HepG2 (cell line): ENCODE results near the gene CPLANE2. TPM values are rescaled to one million over a fixed set of nuclear protein-coding genes. Genes with fewer than 3 reads are reported as not detected.

Experiments
- CC2D1A ChIP-seq: sonication (generic); formaldehyde crosslinking; IDR thresholded peaks from 2 replicates; pipeline ENCODE4 v1.8.1; 2023; ENCODE audit warnings: mild to moderate bottlenecking, missing genetic modification reagents
- NKX3-1 ChIP-seq: sonication (generic); formaldehyde crosslinking; IDR thresholded peaks from 2 replicates; pipeline ENCODE4 v1.5.0; 2020; ENCODE audit warnings: missing genetic modification reagents
- SATB2 ChIP-seq: sonication (generic); formaldehyde crosslinking; IDR thresholded peaks from 2 replicates; pipeline ENCODE4 v1.5.0; 2020; ENCODE audit warnings: missing genetic modification reagents
- SCMH1 ChIP-seq: sonication (generic); formaldehyde crosslinking; IDR thresholded peaks from 2 replicates; pipeline ENCODE4 v1.9.0; 2021; ENCODE audit warnings: missing genetic modification reagents, mild to moderate bottlenecking, borderline replicate concordance
- SIX1 ChIP-seq: sonication (generic); formaldehyde crosslinking; IDR thresholded peaks from 2 replicates; pipeline ENCODE4 v1.4.0; 2020; ENCODE audit warnings: missing genetic modification reagents, borderline replicate concordance
- SP4 ChIP-seq: sonication (generic); formaldehyde crosslinking; IDR thresholded peaks from 2 replicates; pipeline ENCODE4 v1.8.1; 2023; ENCODE audit warnings: mild to moderate bottlenecking, missing genetic modification reagents
- YY1 ChIP-seq: IDR thresholded peaks from 2 replicates; pipeline ENCODE4 v1.6.1; 2011; ENCODE audit warnings: low read length, low read depth, moderate library complexity, mild to moderate bottlenecking; ENCODE audit not compliant: insufficient read depth, insufficient replicate concordance
- ZNF224 ChIP-seq: sonication (generic); formaldehyde crosslinking; IDR thresholded peaks from 2 replicates; pipeline ENCODE4 v1.5.0; 2020; ENCODE audit warnings: mild to moderate bottlenecking, missing genetic modification reagents
- ZNF749 ChIP-seq: sonication (generic); formaldehyde crosslinking; IDR thresholded peaks from 2 replicates; pipeline ENCODE4 v1.8.0; 2022; ENCODE audit warnings: mild to moderate bottlenecking, missing genetic modification reagents, moderate library complexity, borderline replicate concordance
- ZNF777 ChIP-seq: sonication (generic); formaldehyde crosslinking; IDR thresholded peaks from 2 replicates; pipeline ENCODE4 v1.4.0; 2020; ENCODE audit warnings: missing genetic modification reagents
- ZNF839 ChIP-seq: sonication (generic); formaldehyde crosslinking; IDR thresholded peaks from 2 replicates; pipeline ENCODE4 v1.4.0; 2020; ENCODE audit warnings: missing genetic modification reagents, mild to moderate bottlenecking, borderline replicate concordance
- ZNF850 ChIP-seq: sonication (generic); formaldehyde crosslinking; conservative IDR thresholded peaks from 2 replicates; pipeline ENCODE4 v1.9.0; 2021; ENCODE audit warnings: mild to moderate bottlenecking, missing genetic modification reagents
- ZSCAN12 ChIP-seq: sonication (generic); formaldehyde crosslinking; IDR thresholded peaks from 2 replicates; pipeline ENCODE4 v1.9.0; 2021; ENCODE audit warnings: mild to moderate bottlenecking, missing genetic modification reagents
- ZSCAN31 ChIP-seq: sonication (generic); formaldehyde crosslinking; IDR thresholded peaks from 2 replicates; pipeline ENCODE4 v1.5.0; 2020; ENCODE audit warnings: low read depth, mild to moderate bottlenecking, missing genetic modification reagents
- polyA plus RNA-seq, 8 experiments: library from polyadenylated mRNA; depleted of rRNA in 3 of 8; stranded (reverse) in 7 of 8; unstranded in 1 of 8; fragments of >200 nt; fragmentation: Illumina TruSeq in 4 of 8; extraction: Trizol in 4 of 8; gene quantifications; 2 replicates each; pipeline versions ENCODE4 v1.2.1 to v1.2.3, GENCODE V29; 2011 to 2016; ENCODE audit warnings: low read depth in 4 of 8, missing spikeins in 1 of 8, mixed read lengths in 1 of 8; ENCODE audit not compliant: insufficient read depth in 1 of 8
- total RNA-seq, 5 experiments: library from RNA; depleted of rRNA; stranded (reverse); fragments of >200 nt; fragmentation: Illumina TruSeq; extraction: Trizol; gene quantifications; 2 replicates each; pipeline ENCODE4 v1.2.3, GENCODE V29; 2016; ENCODE audit warnings: low read depth in 1 of 5
- TF ChIP-seq, protein P1 (sequence below): sonication (generic); formaldehyde crosslinking; IDR thresholded peaks from 2 replicates; pipeline ENCODE4 v1.4.0; 2020; ENCODE audit warnings: missing genetic modification reagents, borderline replicate concordance
- TF ChIP-seq, protein P2 (sequence below), 2 experiments: sonication (generic) in 1 of 2; formaldehyde crosslinking in 1 of 2; IDR thresholded peaks; 2 replicates each; pipeline versions ENCODE4 v1.6.1 to v1.9.0; 2014 to 2022; ENCODE audit warnings: antibody characterized with exemption in 1 of 2, borderline replicate concordance in 1 of 2, inconsistent platforms in 1 of 2, low read depth in 1 of 2, missing genetic modification reagents in 1 of 2
- TF ChIP-seq, protein P3 (sequence below): sonication (generic); formaldehyde crosslinking; conservative IDR thresholded peaks from 2 replicates; pipeline ENCODE4 v1.8.0; 2022; ENCODE audit warnings: missing genetic modification reagents

Gene CPLANE2
- total and polyA plus RNA-seq, 2 of the 13 experiments (the other 11 are each of a cell fraction or from before 2014, with no cell fraction given) = 0.29 to 1.6 TPM

DNA sequence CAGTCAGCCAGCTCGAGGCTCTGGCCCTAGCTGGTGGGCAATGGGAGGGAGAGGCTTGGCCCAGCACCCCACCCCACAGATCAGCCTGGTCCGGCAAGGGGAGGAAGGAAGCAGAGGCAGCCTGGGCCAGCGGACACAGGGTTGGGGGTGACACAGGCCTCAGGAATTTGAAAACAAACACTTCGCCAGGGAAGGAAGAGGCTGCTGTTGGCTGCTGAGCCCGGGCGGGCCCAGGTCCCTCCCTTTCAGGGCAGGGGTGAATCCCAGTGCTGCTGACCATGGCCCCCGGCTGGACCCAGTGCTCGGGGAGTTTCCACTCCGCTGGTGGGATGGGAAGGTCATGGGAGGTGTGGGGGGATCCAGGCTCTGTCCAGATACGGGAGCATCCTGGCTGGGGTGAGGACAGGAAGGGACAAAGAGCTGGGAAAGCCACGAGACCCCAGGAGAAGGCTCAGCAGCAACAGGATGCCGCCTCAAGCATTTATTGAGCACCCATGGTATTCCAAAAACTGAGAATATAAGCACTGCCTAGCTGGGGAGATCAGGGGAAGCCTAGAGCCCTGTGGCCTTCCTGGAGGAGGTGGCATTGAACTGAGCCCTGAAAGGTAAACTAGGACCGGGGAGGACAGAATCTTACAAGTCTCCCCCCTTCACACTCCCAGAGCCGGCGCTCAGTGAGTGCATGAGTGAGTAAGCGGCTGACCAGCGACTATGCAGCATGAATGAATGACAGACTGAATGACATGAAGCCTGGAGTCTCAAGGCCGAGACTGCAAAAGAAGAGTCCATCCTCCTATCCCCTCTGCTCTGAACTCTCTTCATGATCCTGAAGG, 54.9 kb downstream of the CPLANE2 start (continued):
- TF ChIP-seq, protein P1, sequence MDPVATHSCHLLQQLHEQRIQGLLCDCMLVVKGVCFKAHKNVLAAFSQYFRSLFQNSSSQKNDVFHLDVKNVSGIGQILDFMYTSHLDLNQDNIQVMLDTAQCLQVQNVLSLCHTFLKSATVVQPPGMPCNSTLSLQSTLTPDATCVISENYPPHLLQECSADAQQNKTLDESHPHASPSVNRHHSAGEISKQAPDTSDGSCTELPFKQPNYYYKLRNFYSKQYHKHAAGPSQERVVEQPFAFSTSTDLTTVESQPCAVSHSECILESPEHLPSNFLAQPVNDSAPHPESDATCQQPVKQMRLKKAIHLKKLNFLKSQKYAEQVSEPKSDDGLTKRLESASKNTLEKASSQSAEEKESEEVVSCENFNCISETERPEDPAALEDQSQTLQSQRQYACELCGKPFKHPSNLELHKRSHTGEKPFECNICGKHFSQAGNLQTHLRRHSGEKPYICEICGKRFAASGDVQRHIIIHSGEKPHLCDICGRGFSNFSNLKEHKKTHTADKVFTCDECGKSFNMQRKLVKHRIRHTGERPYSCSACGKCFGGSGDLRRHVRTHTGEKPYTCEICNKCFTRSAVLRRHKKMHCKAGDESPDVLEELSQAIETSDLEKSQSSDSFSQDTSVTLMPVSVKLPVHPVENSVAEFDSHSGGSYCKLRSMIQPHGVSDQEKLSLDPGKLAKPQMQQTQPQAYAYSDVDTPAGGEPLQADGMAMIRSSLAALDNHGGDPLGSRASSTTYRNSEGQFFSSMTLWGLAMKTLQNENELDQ (CRISPR knock-in tag) = no peak
- TF ChIP-seq ZSCAN12 (CRISPR knock-in tag) (no peak), SATB2 (no peak), SP4 (CRISPR knock-in tag) (no peak; the same call in 1 of the 2 replicates), ZSCAN31 (CRISPR knock-in tag) (peak; percentile 78), CC2D1A (CRISPR knock-in tag) (no peak), SIX1 (CRISPR knock-in tag) (no peak; the same call in 1 of the 2 replicates), ZNF839 (no peak), YY1 (peak; percentile 63), ZNF850 (CRISPR knock-in tag) (no peak), ZNF224 (CRISPR knock-in tag) (no peak), ZNF777 (CRISPR knock-in tag) (0 out of 2 replicates have a peak, but pooled peaks have one; percentile 39), SCMH1 (CRISPR knock-in tag) (no peak), NKX3-1 (no peak), ZNF749 (no peak)
- TF ChIP-seq, protein P2, sequence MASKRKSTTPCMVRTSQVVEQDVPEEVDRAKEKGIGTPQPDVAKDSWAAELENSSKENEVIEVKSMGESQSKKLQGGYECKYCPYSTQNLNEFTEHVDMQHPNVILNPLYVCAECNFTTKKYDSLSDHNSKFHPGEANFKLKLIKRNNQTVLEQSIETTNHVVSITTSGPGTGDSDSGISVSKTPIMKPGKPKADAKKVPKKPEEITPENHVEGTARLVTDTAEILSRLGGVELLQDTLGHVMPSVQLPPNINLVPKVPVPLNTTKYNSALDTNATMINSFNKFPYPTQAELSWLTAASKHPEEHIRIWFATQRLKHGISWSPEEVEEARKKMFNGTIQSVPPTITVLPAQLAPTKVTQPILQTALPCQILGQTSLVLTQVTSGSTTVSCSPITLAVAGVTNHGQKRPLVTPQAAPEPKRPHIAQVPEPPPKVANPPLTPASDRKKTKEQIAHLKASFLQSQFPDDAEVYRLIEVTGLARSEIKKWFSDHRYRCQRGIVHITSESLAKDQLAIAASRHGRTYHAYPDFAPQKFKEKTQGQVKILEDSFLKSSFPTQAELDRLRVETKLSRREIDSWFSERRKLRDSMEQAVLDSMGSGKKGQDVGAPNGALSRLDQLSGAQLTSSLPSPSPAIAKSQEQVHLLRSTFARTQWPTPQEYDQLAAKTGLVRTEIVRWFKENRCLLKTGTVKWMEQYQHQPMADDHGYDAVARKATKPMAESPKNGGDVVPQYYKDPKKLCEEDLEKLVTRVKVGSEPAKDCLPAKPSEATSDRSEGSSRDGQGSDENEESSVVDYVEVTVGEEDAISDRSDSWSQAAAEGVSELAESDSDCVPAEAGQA (IDR thresholded peaks at IDR 0.05; ENCODE audit: low read depth) = 0 out of 2 replicates have a peak, but pooled peaks have one; percentile 19
- TF ChIP-seq, protein P2 (CRISPR knock-in tag; IDR thresholded peaks at IDR 0.05; ENCODE audit: borderline replicate concordance) = no peak
- TF ChIP-seq, protein P3, sequence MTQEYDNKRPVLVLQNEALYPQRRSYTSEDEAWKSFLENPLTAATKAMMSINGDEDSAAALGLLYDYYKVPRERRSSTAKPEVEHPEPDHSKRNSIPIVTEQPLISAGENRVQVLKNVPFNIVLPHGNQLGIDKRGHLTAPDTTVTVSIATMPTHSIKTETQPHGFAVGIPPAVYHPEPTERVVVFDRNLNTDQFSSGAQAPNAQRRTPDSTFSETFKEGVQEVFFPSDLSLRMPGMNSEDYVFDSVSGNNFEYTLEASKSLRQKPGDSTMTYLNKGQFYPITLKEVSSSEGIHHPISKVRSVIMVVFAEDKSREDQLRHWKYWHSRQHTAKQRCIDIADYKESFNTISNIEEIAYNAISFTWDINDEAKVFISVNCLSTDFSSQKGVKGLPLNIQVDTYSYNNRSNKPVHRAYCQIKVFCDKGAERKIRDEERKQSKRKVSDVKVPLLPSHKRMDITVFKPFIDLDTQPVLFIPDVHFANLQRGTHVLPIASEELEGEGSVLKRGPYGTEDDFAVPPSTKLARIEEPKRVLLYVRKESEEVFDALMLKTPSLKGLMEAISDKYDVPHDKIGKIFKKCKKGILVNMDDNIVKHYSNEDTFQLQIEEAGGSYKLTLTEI (CRISPR knock-in tag) = no peak
